Activated T-cell treated with anti-CD3 and anti-CD28 coated beads for 1 hour (primary cell): ENCODE measurements around the gene ACOX2.

Experiments used
- DNase-seq: peaks from one replicate; pipeline ENCODE4 v3.0.0-alpha.2; 2020; ENCODE audit warnings: low read depth

The ACOX2 gene

DNA sequence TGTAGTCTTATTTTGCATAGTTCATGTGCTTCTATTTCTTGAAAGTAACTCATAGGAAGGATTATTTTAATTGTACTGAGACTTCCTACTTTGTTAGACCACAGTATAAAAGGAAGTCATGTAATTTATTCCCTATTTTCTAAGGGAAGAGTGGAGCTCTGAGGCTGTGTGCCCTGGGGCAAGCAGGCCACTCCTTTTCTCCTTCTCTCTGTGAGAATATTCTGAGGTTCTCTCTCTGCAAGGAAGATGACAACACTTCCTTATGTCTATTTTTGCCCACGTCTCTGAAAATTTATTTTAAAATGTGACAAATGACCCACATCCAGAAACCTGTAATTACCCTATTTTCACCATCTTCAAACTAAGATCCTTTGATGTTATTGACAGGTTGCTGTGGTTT, 34.1 kb downstream of the ACOX2 start:
- no peak for DNase-seq

DNA sequence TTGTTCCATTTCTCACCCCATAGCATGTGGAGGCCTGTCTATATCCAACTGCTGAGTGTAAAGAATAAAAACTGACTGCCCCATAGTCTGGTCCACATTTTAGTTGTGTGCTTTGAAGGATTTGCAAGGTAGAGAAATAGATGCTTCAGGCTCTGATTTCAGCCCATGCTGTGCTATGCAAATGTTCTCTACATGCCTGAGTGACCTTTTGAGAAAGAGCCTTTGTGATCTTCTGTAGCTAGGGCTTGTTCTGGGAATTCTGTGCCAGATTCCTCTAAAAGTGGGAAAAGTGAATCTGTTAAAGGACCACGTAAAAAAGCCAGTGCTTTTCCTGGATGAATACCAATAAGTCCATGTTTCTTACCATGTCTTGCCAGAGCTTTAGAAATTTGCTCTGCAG, 39.9 kb downstream of the ACOX2 start:
- DNase-seq = no peak

DNA sequence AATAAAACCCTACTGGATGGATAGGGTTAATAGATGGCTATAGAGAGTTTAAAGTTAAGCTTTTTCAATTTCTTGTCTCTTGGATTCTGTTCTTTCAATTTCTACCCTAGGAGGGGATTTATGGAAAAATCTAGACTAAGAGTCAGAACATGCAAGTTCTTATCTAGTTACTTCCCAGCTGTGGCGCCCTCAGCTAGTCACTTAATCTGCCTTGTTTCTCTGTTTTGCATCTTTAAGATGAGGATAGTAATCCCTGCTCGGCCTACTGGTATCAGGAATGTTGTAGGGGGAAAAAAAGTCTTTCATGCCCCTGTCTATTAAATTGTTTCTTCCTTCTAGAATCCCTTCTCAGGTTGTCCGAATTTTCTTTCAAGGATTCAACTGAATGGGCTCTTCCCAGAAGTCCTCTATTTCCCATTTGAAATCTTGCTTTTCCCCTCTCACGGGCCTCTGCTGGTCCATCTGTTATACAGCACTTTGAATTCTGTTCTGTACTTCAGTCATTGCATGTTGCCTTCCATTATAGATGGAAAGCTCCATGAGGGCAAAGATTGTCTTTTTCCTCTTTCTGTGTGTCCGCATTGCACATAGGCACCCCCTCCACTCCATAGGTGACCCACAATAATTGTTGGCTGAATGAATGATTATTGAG, 40.7 kb downstream of the ACOX2 start:
- DNase-seq = no peak

DNA sequence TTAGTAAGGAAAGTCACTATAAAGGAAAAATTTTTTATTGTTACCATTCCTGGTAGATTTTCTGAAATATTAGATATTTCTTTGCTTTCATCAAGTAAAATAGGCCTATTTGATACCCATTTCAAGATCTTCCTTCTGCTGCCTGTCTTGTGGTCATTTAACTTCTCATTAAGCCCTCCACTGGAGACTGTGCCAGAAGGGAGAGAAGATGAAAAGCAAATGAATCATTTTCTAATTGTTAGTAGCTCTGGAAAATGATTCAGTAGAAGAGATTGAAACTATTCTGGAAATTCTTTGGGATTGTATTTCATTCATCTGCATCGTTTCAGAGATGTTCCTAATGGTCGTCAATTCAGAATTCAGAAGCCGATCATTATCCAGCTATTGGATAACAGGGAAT, 41.9 kb downstream of the ACOX2 start:
- DNase-seq = no peak

DNA sequence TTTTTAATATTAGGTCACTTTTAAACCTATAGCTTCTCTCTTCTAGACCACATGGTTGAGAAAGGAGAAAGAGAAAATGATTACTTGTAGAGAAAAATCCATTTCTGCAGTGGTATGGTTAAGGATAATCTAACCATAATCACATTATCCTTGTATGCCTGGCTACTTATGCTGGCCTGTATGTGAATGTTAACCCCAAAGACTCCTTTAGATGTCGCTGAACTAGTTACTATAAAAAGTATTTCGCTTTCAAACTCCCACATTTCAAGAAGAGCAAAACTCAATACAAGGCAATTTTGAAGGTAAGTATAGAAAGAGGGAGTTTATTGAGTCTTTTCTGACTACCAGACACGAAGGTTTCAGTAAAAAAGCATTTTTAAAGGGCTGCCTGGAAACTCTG, 42.9 kb downstream of the ACOX2 start:
- no peak for DNase-seq

DNA sequence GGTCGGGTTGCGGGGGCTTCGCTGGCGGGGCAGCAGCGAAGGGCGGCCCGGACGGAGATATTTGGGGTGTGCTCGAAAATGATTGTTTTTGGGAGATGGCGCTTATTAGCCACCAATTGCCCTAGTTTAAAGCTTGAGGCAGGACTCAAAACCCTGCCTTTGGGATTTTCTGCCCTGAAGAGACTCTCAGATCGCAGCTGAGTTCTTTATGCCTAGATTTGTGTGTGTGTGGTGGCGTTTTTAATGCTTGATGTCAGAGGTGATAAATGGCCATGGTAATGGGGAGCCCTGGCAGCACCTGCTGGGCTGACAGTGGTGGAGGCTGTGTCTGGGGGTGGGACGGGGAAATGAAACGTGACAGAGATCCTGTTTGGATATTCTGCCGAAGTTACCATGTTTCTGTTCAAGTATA, 44.5 kb downstream of the ACOX2 start:
- DNase-seq = no peak

DNA sequence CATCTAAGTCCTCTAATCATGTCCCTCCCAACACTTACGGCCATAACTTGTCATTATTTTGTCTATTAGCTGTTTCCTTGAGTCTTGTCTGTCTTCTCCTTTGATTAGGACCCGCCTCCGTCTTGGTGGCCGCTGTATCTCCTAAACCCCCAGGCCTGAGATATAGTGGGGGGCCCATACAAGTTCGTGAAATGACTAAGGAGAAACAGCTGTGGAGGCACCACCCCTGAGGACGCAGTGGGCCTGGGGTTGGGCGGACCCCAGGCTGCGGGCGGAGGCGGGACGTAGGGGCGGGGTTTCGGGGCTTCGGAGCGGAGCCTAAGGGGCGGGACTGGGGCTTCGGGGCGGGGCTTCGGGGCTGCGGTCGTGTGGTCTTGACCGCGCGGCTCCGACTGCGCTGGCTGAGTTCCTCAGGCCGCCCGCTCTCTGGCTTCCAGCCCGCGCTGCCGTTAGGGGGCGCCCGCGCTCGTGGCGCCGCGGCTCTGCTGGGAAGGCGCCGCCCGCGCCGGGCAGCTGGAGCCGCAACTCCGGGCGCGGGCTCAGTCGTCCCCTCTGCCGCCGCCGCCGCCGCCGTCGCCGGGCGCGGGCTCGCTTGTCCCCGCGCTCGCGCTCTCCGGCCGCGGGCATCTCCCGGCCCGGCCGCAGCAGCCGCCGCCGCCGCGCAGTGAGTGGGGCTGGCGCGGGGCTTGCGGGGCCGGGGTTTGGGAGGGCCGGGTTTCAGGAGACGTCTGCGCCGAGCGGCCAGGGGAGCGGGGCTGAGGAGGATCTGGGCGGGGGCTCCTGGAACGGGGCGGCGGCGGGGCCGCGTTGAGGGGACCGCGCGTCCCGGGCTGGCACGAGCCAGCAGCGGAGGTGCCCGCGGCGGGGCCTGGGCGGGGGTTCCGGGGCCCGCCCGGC, 45.2 kb downstream of the ACOX2 start, which contains the start of gene KCTD6:
KCTD6 (plus strand) TSS at position 591 of the 897 bp plus-strand sequence. CDS start 6,660 bp downstream, outside the sequence.
- DNase-seq = peak; percentile 78

DNA sequence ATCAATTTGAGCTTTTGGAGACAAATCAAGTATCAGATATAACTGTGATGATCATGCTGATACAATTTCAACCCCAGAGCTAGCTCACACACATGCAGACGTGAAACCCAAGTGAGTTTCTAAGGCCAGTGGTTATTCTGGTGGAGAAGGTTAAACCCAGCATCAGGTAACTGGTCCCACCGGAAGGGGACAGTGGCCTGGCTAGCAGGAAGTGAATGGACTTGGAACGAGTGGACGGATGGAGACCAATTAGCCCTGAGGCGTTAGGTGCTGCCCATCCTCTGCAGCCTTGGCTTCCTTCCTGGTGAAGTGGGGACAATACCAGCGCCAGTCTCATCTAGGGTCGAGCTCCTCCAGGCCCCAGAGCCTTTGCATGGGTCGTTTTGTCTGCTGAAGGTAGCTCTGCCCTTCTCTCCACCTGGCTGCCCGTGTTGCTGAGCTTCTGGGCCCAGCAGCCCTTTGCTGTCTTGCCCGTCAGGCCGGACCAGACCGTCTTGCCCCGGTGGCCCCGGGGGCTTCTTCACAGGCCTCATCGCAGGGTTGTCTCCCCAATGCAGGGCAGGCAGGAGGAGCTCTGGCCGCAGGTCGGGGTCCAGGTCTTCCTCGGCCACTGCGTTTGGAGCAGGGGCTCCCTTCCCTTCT, 46.0 kb downstream of the ACOX2 start:
- DNase-seq = no peak

DNA sequence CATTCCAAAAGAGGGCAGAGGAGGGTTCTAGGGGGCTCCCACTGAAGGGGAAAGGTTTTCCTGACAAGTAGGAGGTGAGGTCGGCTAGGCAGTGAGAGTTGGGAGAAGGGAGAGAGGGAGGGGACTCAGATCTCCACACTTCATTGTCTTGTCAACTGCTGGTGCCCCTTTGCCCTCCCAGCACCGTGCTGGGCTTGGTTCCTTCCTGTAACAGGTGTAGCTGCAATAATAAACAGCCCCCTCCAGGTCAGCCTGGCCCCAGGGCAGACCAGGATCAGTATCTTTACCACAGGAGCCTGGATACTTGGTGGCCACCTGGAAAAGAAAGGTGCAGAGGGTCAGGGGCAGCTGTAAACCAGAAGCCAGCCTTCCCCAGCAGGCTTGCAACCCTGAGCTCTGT, 48.0 kb downstream of the ACOX2 start:
- DNase-seq = no peak

DNA sequence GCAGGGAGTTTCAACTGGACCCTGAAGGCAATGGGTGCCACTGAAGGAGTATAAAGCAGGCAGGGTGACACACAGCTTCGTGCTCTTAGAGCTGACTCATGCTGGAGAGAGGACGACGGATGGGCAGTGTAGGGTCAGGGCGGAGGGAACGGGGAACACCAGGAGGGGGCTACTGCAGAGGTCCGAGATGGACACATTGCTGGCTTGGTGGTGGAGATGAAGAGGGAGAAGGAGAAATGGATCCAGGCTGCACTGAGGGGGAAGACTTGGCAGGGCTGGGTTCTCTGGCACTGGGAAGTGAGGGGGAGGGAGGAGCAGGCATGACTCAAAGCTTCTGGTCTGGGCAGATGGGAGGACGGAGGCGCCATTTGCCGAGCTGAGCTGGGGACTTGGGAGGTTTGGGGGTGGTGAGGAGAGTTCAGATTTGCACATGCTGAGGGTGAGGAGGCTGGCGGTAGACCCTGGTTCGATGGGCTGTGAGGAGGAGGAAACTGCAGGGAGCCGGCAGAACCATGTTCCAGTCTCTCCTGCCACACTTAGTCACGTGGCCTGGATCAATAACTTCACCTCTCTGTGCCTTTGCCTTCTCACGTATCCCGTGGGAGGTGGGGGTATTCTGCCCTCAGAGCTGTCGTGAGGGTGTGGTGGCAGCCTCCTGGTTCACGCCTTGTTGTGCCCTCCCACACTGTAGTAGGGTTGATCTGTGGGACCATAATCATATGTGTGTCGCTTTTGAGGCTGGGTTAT, 49.7 kb downstream of the ACOX2 start:
- DNase-seq = no peak

DNA sequence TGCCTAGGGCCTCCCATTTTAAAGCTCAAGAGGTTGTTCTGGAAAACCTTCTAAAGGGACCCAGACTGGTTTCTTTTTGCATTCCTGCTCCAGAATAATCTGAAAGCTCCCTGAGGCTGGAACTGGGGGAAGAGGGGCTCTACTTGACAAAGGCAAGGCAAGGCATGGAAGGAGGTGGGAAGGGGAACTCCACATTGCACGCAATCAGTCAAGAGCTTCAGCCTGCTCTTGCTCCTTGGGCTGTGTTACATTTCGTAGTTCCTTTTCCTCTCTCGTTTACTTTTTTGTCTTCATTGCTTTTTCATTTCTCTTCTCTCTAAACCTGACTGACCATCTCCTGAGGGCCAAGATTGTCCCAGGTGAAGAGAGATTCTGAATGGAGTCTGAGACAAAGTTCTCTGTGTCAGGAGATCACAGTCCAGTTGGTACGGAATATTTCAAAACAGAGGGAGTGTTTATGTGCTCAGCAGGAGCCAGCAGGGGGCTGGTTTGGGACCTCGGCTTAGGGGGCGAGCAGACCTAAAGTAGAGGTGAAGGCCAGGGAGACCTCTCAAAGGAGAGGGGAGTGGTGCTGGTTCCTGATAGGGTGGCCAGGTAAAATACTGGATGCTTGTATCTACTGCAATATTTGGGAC, 51.1 kb downstream of the ACOX2 start:
- DNase-seq = no peak

DNA sequence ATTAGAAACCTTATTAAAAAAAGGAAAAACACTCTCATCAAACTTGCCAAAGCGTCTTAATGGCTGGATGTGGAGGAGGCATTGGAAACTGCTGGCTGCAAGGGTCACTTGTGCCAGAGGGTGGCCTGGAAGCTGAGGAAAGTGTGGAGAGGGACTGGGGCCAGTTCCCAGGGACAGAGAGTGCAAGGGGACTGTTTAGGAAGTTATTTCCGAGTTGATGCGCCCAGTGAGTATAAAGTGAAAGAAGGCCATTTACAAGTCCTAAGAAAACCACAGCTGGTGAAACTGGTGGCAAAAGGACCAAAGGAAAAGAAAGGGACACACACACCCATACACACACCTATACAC, 52.3 kb downstream of the ACOX2 start:
- DNase-seq = no peak

DNA sequence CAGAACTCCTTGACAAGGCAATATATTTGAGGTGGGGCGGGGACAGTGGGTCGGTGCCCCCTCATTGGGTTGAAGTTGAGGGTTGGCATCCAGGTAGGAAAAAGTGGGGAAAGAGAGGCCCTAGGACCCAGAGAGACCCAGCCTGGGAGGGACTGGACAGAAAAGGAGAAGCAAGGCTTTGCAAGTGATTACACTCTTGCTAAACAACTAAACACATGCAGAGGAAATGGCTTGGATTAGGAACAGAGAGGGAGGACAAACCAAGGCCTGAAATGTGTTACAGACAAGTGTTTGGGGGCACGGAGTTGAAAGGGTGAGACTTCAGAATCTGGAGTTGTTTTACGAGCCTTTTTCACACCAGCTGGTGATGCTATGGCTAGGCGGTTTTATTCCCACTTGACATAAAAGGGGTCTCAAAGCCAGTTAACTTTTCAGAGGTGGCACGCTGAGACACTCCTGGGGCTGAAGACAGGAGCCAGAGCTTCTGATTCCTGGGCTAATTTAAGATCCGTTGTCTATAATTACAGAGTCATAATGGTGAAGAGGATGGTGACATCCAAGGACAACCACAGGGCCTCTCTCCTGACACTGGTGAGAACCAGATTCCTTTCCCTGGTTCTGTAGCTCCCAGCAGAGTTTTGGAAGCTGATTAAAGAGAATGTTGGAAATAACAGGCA, 52.8 kb downstream of the ACOX2 start:
- DNase-seq = no peak

DNA sequence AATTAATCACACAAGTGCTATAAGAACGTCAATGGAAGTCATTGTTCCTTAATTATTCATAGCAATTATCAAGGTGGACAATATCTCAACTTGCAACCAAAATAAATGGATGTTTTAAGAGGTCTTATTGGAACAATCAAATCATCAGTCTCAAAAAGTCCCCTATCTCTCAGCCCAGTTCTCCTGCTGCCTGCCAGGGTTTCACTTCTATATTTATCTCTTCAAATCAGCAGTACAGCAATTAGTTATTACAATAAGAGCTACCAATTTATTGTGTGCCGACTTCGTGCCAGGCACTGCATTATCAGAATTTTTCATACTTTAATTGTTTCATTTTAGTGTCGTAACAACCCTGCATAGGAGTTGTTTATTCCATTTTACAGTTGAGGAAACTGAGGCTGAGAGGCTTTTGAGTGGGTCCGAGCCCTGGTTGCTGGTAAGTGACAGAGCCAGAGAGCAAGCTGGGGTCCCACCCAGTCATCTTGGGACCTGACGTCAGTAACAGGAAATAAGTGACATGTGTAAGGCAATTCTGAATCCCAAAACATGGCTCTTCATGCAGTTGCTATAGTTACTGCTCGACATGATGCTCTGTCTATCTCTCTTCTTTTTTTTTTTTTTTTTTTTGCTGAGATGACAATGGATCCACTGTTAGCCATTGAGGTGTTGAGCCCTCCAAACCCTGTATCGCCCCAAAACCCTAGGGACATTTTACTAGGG, 53.9 kb downstream of the ACOX2 start:
- no peak for DNase-seq

DNA sequence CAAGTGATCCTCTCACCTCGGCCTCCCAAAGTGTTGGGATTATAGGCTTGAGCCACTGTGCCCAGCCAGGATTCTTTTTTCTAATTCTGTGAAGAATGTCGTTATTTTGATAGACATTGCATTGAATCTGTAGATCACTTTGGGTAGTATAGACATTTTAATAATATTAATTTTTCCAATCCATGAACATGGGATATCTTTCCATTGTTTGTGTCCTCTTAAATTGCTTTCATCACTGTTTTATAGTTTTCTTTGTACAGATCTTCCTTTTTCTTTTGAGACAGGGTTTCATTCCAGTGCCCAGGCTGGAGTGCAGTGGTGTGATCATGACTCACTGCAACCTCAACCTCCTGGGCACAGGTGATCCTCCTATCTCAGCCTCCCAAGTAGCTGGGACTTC, 56.7 kb downstream of the ACOX2 start:
- no peak for DNase-seq

DNA sequence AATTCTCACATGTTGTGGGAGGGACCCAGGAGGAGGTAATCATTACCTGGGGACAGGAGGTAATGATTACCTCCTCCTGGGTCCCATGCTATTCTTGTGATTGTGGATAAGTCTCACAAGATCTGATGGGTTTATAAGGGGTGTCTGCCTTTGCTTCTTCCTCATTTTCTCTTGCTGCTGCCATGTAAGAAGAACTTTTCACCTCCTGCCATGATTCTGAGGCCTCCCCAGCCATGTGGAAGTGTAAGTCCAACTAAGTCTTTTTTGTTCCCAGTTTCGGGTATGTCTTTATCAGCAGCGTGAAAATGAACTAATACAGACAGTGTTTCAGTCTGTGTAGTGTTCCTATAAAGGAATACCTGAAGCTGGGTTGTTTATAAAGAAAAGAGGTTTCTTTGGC, 58.2 kb downstream of the ACOX2 start:
- no peak for DNase-seq

DNA sequence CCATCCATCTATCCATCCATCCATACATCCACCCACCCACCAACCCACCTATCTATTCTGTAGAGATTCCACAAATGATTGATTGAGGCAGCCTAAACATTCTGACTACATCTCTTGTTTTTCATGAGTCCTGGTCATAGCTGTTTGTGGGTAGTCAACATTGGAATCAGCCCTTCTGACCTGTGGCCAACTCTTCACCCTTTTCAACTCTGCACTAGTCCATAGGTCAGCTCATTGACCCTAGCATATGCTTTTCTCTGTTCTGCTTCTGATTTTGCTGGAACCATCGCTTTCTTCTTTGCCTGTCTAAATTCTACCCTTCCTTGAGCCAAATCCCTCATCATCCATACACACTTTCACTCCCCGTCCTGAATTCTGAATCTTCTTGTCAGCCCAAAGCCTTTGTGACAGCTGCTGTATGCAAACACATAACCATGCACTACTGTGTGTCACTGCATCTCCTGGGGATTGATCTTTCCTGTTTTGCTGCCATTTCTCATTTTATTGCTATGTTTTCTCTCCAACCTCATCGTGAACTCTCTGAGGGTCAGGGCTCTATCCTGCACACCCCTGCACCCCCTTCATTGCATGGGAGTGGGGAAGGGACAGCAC, 61.9 kb downstream of the ACOX2 start:
- DNase-seq = no peak

DNA sequence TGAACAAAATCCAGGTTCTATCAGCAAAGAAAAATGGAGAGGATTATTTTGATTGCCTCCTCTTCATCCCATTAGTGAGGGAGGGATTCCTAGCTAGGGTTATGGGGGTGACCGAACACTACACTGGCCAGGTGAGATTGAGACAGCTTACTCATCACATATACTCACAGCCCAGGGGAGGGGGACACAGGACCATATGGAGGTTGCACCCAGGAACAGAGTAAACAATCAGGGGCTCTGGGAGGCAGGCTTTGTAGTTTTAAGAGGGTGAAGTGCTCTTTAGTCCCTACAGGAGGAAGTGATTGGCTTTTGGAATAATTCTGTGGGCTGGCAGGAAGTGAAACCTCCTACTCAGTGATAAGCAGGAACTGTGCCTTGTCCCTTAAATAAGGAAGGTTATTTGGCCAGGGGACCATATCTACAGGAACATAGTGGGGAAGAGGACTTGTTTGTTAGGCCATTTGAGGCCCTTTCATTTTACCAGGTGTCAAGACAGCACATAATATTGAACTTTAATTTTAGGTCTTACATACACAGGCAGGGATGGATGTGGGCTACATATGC, 62.6 kb downstream of the ACOX2 start:
- no peak for DNase-seq

DNA sequence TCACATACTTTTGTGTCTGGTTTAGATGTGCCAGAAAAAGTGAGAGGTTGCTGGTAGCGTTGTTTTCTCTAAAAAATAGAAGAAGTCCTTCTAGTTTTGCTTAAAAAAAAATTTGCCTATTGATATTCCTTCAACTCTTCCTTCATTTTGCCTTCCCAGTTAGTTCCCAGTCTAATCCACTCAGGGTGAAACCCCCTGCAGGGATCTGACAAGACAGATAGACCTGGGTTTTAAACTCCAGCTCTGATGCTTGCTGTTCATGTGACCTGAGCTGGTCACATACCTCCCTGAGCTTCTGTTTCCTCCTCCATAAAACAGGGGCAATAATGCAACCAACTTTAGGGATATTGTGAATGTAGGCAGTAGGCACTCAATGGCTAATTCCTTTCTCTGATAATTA, 63.7 kb downstream of the ACOX2 start:
- no peak for DNase-seq
